ENCODE results near the gene SNRNP40.

SNRNP40 gene

GRCh38 chr1:31261916-31262315 lies 34.7 kb downstream of the SNRNP40 start:
- DNase-seq (ENCODE audit: low read depth) = no peak
- no peak for TF ChIP-seq CTCF (IDR thresholded peaks at IDR 0.05; ENCODE audit: low read depth, low read length, missing control alignments)
- no peak overlapping the region for H3K4me3 ChIP-seq (ENCODE audit: low read depth, low read length)

GRCh38 chr1:31259746-31260145 lies 36.8 kb downstream of the SNRNP40 start:
- H3K4me3 ChIP-seq (ENCODE audit: low read depth, low read length) = no peak overlapping the region
- no peak for DNase-seq (ENCODE audit: low read depth)
- TF ChIP-seq CTCF (IDR thresholded peaks at IDR 0.05; ENCODE audit: low read depth, low read length, missing control alignments) = no peak

GRCh38 chr1:31258581-31258980 lies 38.0 kb downstream of the SNRNP40 start:
- no peak for DNase-seq (ENCODE audit: low read depth)
- no peak for TF ChIP-seq CTCF (IDR thresholded peaks at IDR 0.05; ENCODE audit: low read depth, low read length, missing control alignments)
- no peak overlapping the region for H3K4me3 ChIP-seq (ENCODE audit: low read depth, low read length)

GRCh38 chr1:31257213-31257612 lies 39.4 kb downstream of the SNRNP40 start:
- DNase-seq (ENCODE audit: low read depth) = no peak
- TF ChIP-seq CTCF (IDR thresholded peaks at IDR 0.05; ENCODE audit: low read depth, low read length, missing control alignments) = no peak
- H3K4me3 ChIP-seq (ENCODE audit: low read depth, low read length) = no peak overlapping the region

- H3K4me3 ChIP-seq (ENCODE audit: low read depth, low read length) = no peak overlapping the region
- TF ChIP-seq CTCF (IDR thresholded peaks at IDR 0.05; ENCODE audit: low read depth, low read length, missing control alignments) = no peak
- DNase-seq (ENCODE audit: low read depth) = no peak
Observed at GRCh38 chr1:31249854-31250253, 46.7 kb downstream of the SNRNP40 start.

- TF ChIP-seq CTCF (IDR thresholded peaks at IDR 0.05; ENCODE audit: low read depth, low read length, missing control alignments) = no peak
- DNase-seq (ENCODE audit: low read depth) = no peak
- no peak overlapping the region for H3K4me3 ChIP-seq (ENCODE audit: low read depth, low read length)
Observed at GRCh38 chr1:31248276-31248675, 48.3 kb downstream of the SNRNP40 start.

GRCh38 chr1:31244326-31244725 lies 52.3 kb downstream of the SNRNP40 start:
- no peak for TF ChIP-seq CTCF (IDR thresholded peaks at IDR 0.05; ENCODE audit: low read depth, low read length, missing control alignments)
- DNase-seq (ENCODE audit: low read depth) = no peak
- no peak overlapping the region for H3K4me3 ChIP-seq (ENCODE audit: low read depth, low read length)

Data from GM12864 (cell line).